HG03442 (cell line): ENCODE data around the gene NKX2-2.
A peak's percentile ranks its signal among the peaks of the same experiment; 100 is the strongest.

Source experiments
- ATAC-seq: cut with Tn5 transposase; IDR thresholded peaks from one replicate; pipeline ENCODE4 v1.9.1; 2021; ENCODE audit warnings: mild to moderate bottlenecking, moderate library complexity; ENCODE audit not compliant: unreplicated experiment

Gene NKX2-2

DNA sequence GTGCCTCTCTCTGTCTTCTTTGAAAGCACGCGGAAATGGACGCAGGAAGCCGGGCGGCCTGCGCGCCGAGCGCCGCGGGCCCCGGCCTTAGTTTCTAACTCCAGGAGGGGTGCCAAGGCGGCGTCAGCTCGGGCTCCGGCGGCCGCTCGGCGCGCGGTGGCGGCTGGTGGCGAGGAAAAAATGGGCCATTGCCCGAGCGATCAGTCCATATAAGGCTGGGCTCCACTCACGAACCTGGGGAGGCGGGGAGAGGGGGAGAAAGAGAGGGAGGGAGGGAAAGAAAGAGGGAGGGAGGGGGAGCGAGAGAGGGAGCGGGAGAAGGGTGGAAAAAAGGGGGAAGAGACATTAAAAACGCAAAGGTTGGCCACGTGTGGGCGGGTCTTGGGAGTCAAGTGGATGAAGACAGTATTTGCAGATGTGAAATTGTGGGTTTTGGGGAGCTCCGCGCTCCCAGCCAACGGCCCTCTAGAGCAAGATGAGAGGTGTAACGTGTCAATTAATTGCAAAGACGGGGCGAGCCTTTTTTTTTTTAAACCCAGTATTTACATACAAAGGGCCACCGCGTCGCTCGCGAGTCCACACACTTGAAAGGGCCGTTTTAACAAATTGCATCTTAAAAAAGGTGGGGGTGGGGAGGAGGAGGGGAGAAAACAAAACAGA lies at the start of gene NKX2-2:
Gene NKX2-2 (minus strand): TSS at position 184 of the 660 bp plus-strand sequence. CDS start 395 bp downstream, outside the sequence.
- no peak for ATAC-seq

DNA sequence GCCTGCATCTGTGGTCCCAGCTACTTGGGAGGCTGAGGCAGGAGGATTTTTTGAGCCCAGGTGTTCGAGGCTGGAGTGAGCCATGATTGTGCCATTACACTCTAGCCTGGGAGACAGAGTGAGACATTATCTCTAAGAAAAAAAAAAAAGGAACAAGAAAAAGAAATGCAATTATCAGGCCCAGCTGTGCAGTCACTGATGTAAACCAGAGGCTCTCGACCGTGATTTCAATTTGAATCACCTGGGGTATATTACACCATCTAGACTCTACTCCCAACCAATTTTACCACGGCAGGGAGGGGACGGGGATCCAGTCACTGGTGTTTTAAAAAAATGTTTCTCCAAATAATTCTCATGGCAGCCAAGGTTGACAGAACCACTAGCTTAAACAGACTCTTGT lies 48.8 kb upstream of the NKX2-2 start:
- no peak for ATAC-seq

GRCh38 chr20:21559305-21559704 lies 45.4 kb upstream of the NKX2-2 start:
- ATAC-seq = peak; percentile 86

- no peak for ATAC-seq
These were observed 43.6 kb upstream of the NKX2-2 start for GRCh38 chr20:21557241-21558020.

- ATAC-seq = no peak
These were observed 42.5 kb upstream of the NKX2-2 start for GRCh38 chr20:21556398-21556797.

DNA sequence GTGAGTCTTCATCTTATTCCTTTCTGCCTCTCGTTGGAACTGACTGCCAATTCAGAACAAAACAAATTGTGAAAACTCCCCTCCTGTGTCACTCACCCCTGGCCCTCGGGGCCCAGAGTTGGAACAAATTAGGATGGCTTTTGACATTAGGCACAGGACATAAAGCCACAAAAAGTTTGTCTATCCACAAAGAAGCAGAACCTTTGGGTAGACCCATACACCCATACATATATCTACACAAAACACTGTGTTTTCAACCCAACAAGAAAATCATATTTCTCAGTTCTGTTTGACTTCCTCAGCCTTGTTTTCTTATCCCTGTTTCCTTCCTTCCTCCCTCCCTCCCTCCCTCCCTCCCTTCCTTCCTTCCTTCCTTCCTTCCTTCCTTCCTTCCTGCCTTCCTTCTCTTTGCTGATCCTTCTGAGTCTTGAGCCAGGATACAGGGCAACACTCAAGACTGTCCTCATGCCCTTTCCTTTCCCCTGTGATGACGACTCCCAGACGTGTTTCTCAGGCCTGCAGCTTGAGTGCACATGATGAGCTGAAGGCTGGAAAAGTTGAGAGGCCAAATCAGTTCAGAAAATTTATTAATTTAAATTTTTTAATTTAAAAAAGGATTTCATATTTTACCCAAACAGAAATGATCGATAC lies 41.7 kb upstream of the NKX2-2 start:
- ATAC-seq = no peak

DNA sequence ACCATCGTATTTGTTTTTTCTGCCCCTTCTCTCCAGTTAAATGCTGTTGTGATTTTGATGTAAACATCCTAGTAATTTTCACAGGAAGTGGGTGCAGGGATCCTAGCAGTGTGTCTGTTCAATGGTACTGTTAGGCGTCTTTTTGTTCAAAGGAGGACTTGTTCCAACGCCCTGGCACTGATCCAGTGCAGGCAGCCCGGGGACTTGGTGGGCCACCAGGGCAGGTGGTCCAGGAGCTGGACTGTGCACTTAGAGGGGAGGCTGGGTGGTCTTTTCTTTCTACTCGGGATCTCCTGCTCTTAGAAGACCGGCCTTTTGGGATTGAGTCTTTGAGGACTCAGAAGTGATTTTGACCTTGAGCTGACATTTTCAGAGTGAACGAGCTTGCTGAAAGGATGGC lies 41.1 kb upstream of the NKX2-2 start:
- ATAC-seq = no peak

GRCh38 chr20:21554376-21554890 lies 40.6 kb upstream of the NKX2-2 start:
- ATAC-seq = no peak

DNA sequence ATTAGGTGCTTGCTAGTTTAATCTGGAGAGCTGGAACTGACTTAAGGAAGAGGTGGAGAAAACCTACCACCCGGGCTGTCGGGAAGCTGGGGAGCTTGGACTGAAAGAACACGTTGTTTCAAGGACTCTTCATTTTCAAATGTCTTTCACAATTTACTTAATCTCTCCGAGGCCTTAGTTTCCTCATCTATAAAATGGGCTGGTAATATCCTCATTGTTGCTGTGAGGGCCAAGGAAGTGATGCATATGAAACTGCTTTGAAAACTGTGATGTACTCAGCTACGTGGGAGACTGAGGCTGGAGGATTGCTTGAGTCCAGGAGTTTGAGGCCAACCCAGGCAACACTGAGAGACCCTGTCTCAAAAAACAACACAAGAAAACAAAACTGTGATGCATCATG lies 36.7 kb upstream of the NKX2-2 start:
- no peak for ATAC-seq

DNA sequence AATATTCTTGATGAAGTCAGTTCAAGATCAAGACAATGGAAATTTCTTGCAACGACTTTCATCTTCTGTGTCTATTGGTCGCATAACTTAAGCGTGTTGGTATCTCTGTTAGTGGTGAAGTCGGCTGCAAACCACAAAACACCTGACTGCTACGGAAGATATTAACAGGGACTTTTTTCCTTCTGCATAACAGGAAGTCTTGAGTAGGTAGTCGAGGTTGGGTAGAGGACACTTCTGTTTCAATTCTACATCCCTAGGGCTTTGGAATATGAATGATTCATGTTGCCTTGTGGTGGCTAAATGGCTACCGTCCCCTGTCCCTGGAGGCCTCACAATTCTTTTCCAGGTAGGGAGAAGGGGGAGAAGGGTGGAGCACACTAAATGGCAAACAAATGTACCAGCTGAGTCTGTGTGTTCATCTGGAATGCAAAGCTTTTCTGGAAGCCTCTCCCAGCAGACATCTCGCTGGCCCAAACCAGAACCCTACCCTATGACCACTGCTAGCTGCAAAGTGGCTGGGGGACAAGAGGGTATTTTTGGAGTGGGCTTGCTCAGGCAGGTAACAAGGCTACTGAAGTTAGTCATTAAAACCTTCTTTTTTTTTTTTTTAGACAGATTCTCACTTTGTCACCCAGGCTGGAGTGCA lies 34.6 kb upstream of the NKX2-2 start:
- ATAC-seq = peak; percentile 82

DNA sequence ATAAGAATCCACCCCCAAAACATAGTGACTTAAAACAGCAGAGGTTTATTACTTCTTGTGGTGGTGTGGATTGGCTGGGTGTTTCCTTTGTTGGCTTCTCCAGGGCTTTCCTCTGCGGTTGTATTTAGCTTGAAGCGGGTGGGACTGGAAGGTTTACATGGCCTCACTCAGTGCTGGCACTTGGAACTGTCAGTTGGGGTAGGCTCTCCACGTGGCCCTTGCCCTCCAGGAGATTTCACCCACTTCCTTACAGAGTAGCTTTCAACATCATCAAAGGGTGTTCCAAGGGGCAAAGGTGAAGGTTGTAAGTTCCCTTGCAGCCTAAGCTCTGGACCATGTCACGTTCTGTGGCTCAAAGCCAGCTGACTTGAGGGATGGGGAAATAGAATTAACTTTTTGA lies 32.5 kb upstream of the NKX2-2 start:
- no peak for ATAC-seq

DNA sequence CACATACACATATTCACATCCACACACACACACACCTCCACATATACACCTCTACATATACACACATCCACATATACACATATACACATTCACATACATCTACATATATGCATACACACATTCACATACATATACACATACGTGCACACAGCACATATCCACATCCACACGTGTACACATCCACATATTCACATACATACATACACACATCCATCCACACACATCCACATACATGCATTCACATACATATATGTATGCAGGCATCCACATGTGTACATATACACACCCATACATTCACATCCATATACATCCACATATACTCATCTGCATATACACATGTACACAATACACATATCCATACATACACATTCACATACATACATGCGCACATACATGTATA lies 25.6 kb upstream of the NKX2-2 start:
- ATAC-seq = no peak

DNA sequence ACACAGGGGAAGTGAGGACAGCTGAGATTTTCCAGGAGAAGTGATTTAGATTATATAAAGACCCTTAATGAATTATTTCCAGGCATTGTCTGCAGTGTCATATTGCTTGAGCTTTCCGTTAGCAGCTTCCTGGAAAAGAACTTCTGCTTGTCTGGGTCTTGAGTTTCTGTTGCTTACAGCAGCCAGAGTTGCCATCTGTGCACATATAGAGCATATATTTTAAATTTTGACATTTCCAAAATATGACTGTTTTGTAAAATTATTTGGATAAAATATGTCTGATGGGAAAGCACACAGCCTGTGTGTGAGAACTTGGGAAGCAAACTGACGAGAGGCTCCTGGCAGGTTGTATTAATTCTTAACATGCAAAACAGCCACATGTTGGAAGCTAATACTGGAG lies 21.0 kb upstream of the NKX2-2 start:
- ATAC-seq = no peak

- ATAC-seq = no peak
These were observed 20.6 kb upstream of the NKX2-2 start for GRCh38 chr20:21534453-21534852.

- ATAC-seq = no peak
These were observed 16.0 kb upstream of the NKX2-2 start for GRCh38 chr20:21529863-21530262.

- ATAC-seq = no peak
These were observed 15.0 kb upstream of the NKX2-2 start for GRCh38 chr20:21528870-21529269.

DNA sequence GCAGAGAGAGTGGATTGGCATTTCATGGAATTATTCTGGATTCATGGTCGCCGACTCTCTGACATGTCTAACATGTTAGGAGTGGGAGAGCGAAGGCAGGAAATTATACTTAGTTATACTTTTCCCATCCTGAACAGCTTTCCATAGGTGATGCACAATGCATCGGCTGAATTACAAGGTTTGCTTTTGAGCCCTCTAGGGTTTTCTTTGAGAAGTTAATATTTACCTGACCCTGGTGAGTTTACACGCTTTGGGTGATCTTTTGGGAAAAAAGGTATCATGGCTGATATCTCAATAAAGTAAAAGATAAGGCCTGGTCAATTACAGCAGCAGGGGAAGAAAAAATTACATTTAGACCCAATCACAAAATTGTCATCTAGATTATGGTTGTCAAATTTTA lies 14.0 kb upstream of the NKX2-2 start:
- no peak for ATAC-seq

DNA sequence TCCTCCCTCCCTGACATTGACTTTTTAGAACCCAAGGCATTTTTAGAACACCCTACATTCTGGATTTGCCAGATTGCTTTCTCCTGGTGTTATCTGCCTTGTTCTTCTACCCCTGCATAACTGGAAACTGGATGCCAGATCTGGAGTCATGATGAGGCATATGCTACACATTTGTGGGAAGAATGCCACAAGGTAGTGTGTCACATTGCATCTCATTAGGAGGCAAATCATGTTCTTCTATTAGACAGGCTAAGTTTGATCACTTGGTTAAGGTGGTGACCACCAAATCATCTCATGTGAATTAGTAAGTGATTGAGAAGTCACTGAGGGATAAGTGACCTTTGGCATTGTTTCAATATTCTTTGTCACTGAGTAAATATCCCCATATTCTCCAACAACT lies 12.9 kb upstream of the NKX2-2 start:
- no peak for ATAC-seq

GRCh38 chr20:21523895-21524294 lies 10.0 kb upstream of the NKX2-2 start:
- ATAC-seq = no peak

- ATAC-seq = no peak
These were observed 9.5 kb upstream of the NKX2-2 start for GRCh38 chr20:21523281-21523868.
